Endothelial cell of umbilical vein (primary cell): Measurements from ENCODE around the gene ANGEL2. TPM values are rescaled to one million over a fixed set of nuclear protein-coding genes. Genes with fewer than 3 reads are reported as not detected.

Experiments
- BruUV-seq: library from RNA; stranded (reverse); fragments of 400-500 nt; replicated peaks from 2 replicates; lab custom pipeline; 2021; lab: Mats Ljungman, UMichigan
- CTCF ChIA-PET: fragments of 300-600, 350-600 bp; sonication (Branson Sonifier 250); formaldehyde crosslinking; loops from one replicate; lab custom pipeline; 2021; ENCODE audit warnings: antibody characterized with exemption, inconsistent platforms; lab: Charles Lee
- POLR2A ChIA-PET: fragments of 300-600, 350-600 bp; sonication (Branson Sonifier 250); formaldehyde crosslinking; loops from one replicate; lab custom pipeline; 2021; ENCODE audit warnings: antibody characterized with exemption, inconsistent platforms; lab: Charles Lee
- DNase-seq: peaks from one replicate; pipeline ENCODE4 v3.0.0-alpha.2; 2011; ENCODE audit warnings: low read depth, low spot score
- FAIRE-seq: peaks from 2 replicates; lab custom pipeline; 2011; peaks lifted over from hg19 to GRCh38; lab: Jason Lieb, UNC
- H2AFZ ChIP-seq: 2 replicates; pipeline ENCODE4 v1.6.0; 2012; ENCODE audit warnings: low read depth, low read length, control low read depth, inconsistent platforms
- H3K27ac ChIP-seq: 2 replicates; pipeline ENCODE4 v1.5.1; 2011; ENCODE audit warnings: low read depth, mild to moderate bottlenecking, control low read depth, low read length, moderate library complexity; ENCODE audit not compliant: insufficient read depth
- H3K27me3 ChIP-seq, 2 experiments: 2 replicates each; pipeline versions ENCODE4 v1.6.0 to v1.6.1; 2011; ENCODE audit warnings: low read length in 2 of 2, mixed read lengths in 1 of 2; ENCODE audit not compliant: control insufficient read depth in 2 of 2, insufficient read depth in 2 of 2
- H3K36me3 ChIP-seq, 2 experiments: 2 replicates in 1 of 2; 3 replicates in 1 of 2; pipeline ENCODE4 v1.5.1; 2011; ENCODE audit warnings: low read length in 2 of 2, mild to moderate bottlenecking in 1 of 2, moderate library complexity in 1 of 2; ENCODE audit not compliant: control insufficient read depth in 2 of 2, insufficient read depth in 2 of 2; ENCODE audit errors: extremely low read depth in 1 of 2
- H3K4me1 ChIP-seq: 3 replicates; pipeline ENCODE4 v1.5.1; 2011; ENCODE audit warnings: mild to moderate bottlenecking, low read length; ENCODE audit not compliant: control insufficient read depth, insufficient read depth; ENCODE audit errors: extremely low read depth
- H3K4me2 ChIP-seq: 2 replicates; pipeline ENCODE4 v1.6.1; 2011; ENCODE audit warnings: low read length, control low read depth, mixed read lengths; ENCODE audit not compliant: insufficient read depth
- H3K4me3 ChIP-seq, 3 experiments: fragments of 200-600 bp in 1 of 3; sonication (generic), shearing (Covaris generic) in 1 of 3; replicated peaks in 1 of 3; 2 replicates each; pipeline ENCODE4 v1.5.1; 2011 to 2016; ENCODE audit warnings: control low read depth in 3 of 3, low read length in 3 of 3, mild to moderate bottlenecking in 2 of 3, inconsistent platforms in 1 of 3, low read depth in 1 of 3, moderate library complexity in 1 of 3; ENCODE audit not compliant: insufficient read depth in 1 of 3
- H3K79me2 ChIP-seq: 2 replicates; pipeline ENCODE4 v1.6.0; 2012; ENCODE audit warnings: low read length, inconsistent platforms; ENCODE audit not compliant: control insufficient read depth, insufficient read depth
- H3K9ac ChIP-seq: replicated peaks from 2 replicates; pipeline ENCODE3; 2011; ENCODE audit warnings: low read length, control low read depth; ENCODE audit not compliant: insufficient read depth; ENCODE audit errors: extremely low read depth
- H3K9me1 ChIP-seq: replicated peaks from 3 replicates; pipeline ENCODE4 v1.6.0; 2011; ENCODE audit warnings: mild to moderate bottlenecking, low read length; ENCODE audit not compliant: control insufficient read depth, insufficient read depth; ENCODE audit errors: extremely low read depth
- H3K9me3 ChIP-seq: replicated peaks from 2 replicates; pipeline ENCODE4 v1.5.1; 2012; ENCODE audit warnings: low read length, inconsistent platforms; ENCODE audit not compliant: control insufficient read depth, insufficient read depth
- H4K20me1 ChIP-seq: replicated peaks from 2 replicates; pipeline ENCODE3; 2011; ENCODE audit warnings: mild to moderate bottlenecking, low read length; ENCODE audit not compliant: control insufficient read depth, insufficient read depth; ENCODE audit errors: extremely low read depth
- EZH2 ChIP-seq: IDR thresholded peaks from 2 replicates; pipeline ENCODE4 v1.6.1; 2012; ENCODE audit warnings: borderline replicate concordance, low read depth, mild to moderate bottlenecking, moderate library complexity, low read length, inconsistent platforms; ENCODE audit not compliant: severe bottlenecking
- FOS ChIP-seq: IDR thresholded peaks from 2 replicates; pipeline ENCODE4 v1.6.1; 2011; ENCODE audit warnings: mild to moderate bottlenecking, low read length, moderate library complexity, borderline replicate concordance; ENCODE audit not compliant: insufficient read depth
- POLR2AphosphoS5 ChIP-seq: IDR thresholded peaks from 2 replicates; pipeline ENCODE4 v1.6.1; 2012; ENCODE audit warnings: low read depth, mild to moderate bottlenecking, control low read depth, low read length, moderate library complexity; ENCODE audit not compliant: insufficient read depth
- dilution Hi-C: fragments of 300-500 bp; cut with MboI; formaldehyde crosslinking; loops from one replicate; pipeline ENCODE4 v1.15.0; 2019; ENCODE audit warnings: low sequenced_read_pairs; ENCODE audit not compliant: extremely low pct_ligation_motif_present
- intact Hi-C: fragments of 100-400 bp; cut with micrococcal nuclease; formaldehyde crosslinking; loops from one replicate; pipeline ENCODE4 v1.10.0; 2022
- polyA plus RNA-seq, 4 experiments: library from polyadenylated mRNA; depleted of rRNA in 3 of 4; stranded (reverse) in 3 of 4; unstranded in 1 of 4; fragments of >200 nt; gene quantifications; 2 replicates each; pipeline versions ENCODE4 v1.2.1 to v1.2.3, GENCODE V29; 2011 to 2012; ENCODE audit warnings: missing spikeins in 1 of 4
- total RNA-seq: library from RNA; stranded (reverse); gene quantifications from 2 replicates; pipeline ENCODE4 v1.2.3, GENCODE V29; 2021
- TF ChIP-seq, protein P1 (sequence below): IDR thresholded peaks from 2 replicates; pipeline ENCODE4 v1.6.1; 2011; ENCODE audit not compliant: insufficient read depth, insufficient read length

ANGEL2 gene
- total and polyA plus RNA-seq, 2 donors (not counting 3 experiments of a cell fraction or from before 2014, with no cell fraction given) = 11.9 to 39.1 TPM

DNA sequence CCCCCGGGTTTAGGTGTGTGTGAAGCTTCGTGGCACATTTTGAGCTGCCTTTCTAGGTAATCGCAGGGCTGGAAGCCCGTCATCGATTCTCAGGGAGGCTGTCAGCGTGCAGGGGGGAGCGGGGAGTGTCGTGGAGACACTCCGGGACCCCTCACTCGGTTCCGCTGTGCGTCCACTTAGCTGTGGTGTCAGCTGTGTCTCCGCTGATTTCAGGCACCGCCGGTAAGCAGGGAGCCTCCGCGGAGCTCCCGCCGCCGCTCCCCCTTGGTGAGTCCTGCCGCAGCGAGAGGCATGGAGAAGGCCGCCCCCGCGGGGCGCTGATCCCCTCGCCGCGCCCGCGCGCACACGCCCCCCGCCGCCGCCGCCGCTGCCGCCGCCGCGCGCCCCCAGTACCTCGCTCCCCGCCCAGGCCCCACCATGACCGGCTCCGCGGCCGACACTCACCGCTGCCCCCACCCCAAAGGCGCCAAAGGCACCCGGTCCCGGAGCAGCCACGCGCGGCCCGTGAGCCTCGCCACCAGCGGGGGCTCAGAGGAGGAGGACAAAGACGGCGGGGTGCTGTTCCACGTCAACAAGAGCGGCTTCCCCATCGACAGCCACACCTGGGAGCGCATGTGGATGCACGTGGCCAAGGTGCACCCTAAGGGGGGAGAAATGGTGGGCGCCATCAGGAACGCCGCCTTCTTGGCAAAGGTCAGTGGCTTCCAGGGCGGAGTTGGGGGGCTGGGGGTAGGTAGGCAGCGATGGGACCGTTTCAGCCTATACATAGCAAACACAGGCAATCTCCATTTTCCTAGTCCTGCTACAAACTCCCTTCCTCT lies 64.3 kb downstream of the ANGEL2 start:
- CTCF ChIA-PET = interaction anchor here (0.5 to 2.4 kb wide), 8 partner anchors 10 to 286 kb away, joined by 3 to 11 read pairs (median 4); no protein-coding TSS in a partner anchor
- DNase-seq = no peak
- H4K20me1 ChIP-seq = no peaks in the 10 kb centered on the region
- no peak overlapping the region for H3K9ac ChIP-seq
- POLR2A ChIA-PET = no interaction called here
- H2AFZ ChIP-seq = peak overlapping the region; percentile 91
- no peaks in the 10 kb centered on the region for H3K9me1 ChIP-seq
- peaks cover 9% of the 10 kb centered on the region for H3K4me1 ChIP-seq
- intact Hi-C loops = loop anchor here (2.0 kb wide), 2 partner anchors 13 to 63 kb away; partner anchors contain the start of gene ANGEL2
- no peaks in the 10 kb centered on the region for H3K79me2 ChIP-seq
- dilution Hi-C loops = no loop called here
- peak overlapping the region; percentile 20 to 60 (median 48) for H3K4me3 ChIP-seq
- no peaks in the 10 kb centered on the region for H3K9me3 ChIP-seq
- H3K4me2 ChIP-seq = peak overlapping the region; percentile 75
- no TSS peak for BruUV-seq
- no peaks in the 10 kb centered on the region for H3K36me3 ChIP-seq
- no peak for FAIRE-seq
- no peak for TF ChIP-seq FOS
- TF ChIP-seq POLR2AphosphoS5 = no peak
- TF ChIP-seq, protein P1, sequence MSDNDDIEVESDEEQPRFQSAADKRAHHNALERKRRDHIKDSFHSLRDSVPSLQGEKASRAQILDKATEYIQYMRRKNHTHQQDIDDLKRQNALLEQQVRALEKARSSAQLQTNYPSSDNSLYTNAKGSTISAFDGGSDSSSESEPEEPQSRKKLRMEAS = no peak
- peak; percentile 29 for TF ChIP-seq EZH2
- no peak overlapping the region for H3K27ac ChIP-seq
- H3K27me3 ChIP-seq = peaks cover 13 to 15% of the 10 kb centered on the region in 2 experiments
